Sigmoid colon (tissue), 7 donors: ENCODE measurements around the gene PCDHGA11. TPM values are rescaled to one million over a fixed set of nuclear protein-coding genes. Genes with fewer than 3 reads are reported as not detected.
A peak's percentile ranks its signal among the peaks of the same experiment; 100 is the strongest.
"Not testable (repeated sequence)": the region's sequence is repeated elsewhere in the genome, so short reads cannot be mapped to it uniquely, and the experiment has no call there.

Source experiments
- DNase-seq: peaks from one replicate; pipeline ENCODE4 v3.0.0-alpha.2; 2019
- H3K27ac ChIP-seq, 4 donors: fragments of 200-600 bp; sonication (generic); one replicate each; pipeline ENCODE4 v1.5.1; 2016 to 2019; ENCODE audit warnings: mild to moderate bottlenecking in 1 of 4
- H3K27me3 ChIP-seq, 3 donors: fragments of 200-600 bp; sonication (generic); one replicate each; pipeline ENCODE4 v1.5.1; 2019; ENCODE audit warnings: mild to moderate bottlenecking in 1 of 3
- H3K36me3 ChIP-seq, 4 donors: fragments of 200-600 bp; sonication (generic); one replicate each; pipeline ENCODE4 v1.5.1; 2016 to 2019
- H3K4me1 ChIP-seq, 4 donors: fragments of 200-600 bp; sonication (generic); one replicate each; pipeline ENCODE4 v1.5.1; 2017 to 2019
- H3K4me3 ChIP-seq, 4 donors: fragments of 200-600 bp; sonication (generic); one replicate each; pipeline ENCODE4 v1.5.1; 2017 to 2019; ENCODE audit warnings: mild to moderate bottlenecking in 2 of 4, moderate library complexity in 1 of 4
- H3K9me3 ChIP-seq, 4 donors: fragments of 200-600 bp in 3 of 4; sonication (generic) in 3 of 4; one replicate each; pipeline versions ENCODE4 v1.5.1 to v1.6.1; 2013 to 2019
- CTCF ChIP-seq, 4 experiments: fragments of 450-650 bp in 3 of 4; fragments of 200-600 bp in 1 of 4; IDR thresholded peaks; one replicate each; pipeline ENCODE4 v1.5.1; 2016 to 2019; ENCODE audit warnings: antibody characterized with exemption in 4 of 4, mild to moderate bottlenecking in 3 of 4, moderate library complexity in 2 of 4
- EP300 ChIP-seq, 4 donors: sonication (generic); formaldehyde crosslinking; IDR thresholded peaks; one replicate each; pipeline ENCODE4 v1.6.1; 2017; ENCODE audit warnings: antibody characterized with exemption in 4 of 4
- POLR2A ChIP-seq, 2 donors: fragments of 450-650 bp; IDR thresholded peaks; one replicate each; pipeline ENCODE4 v1.6.1; 2016; ENCODE audit warnings: antibody characterized with exemption in 2 of 2, mild to moderate bottlenecking in 2 of 2, moderate library complexity in 2 of 2
- POLR2AphosphoS5 ChIP-seq, 4 donors: sonication (generic); formaldehyde crosslinking; IDR thresholded peaks; one replicate each; pipeline ENCODE4 v1.6.1; 2017; ENCODE audit warnings: antibody characterized with exemption in 4 of 4
- WGBS, 2 donors: extraction: QIAGEN DNeasy Blood & Tissue Kit; methylation state at CpG; one replicate each; pipeline ENCODE4 v1.1.7; 2013; 5-methylcytosine and 5-hydroxymethylcytosine counted together
- intact Hi-C: fragments of 100-400 bp; cut with DNase I; formaldehyde crosslinking; loops from one replicate; pipeline ENCODE4 v1.15.1; 2023
- polyA plus RNA-seq, 3 donors: library from polyadenylated mRNA; stranded (reverse); fragments of 200-250 nt; gene quantifications; one replicate each; pipeline ENCODE4 v1.2.3, GENCODE V29; 2013
- total RNA-seq, 4 donors: library from RNA; depleted of rRNA; stranded (reverse); fragments of >200 nt; gene quantifications; one replicate each; pipeline ENCODE4 v1.1.0, GENCODE V29; 2016
- donor health status: healthy with polysubstance abuse.
- donor health status: Bipolar disorder and iron deficiency.
- donor health status: healthy.

Gene PCDHGA11
- total and polyA plus RNA-seq, 7 donors: 0.89 to 10.8 (median 6.7) TPM; not detected in 2

GRCh38 chr5:141430332-141431113 lies 9.7 kb downstream of the PCDHGA11 start, which contains the start of gene PCDHGA12:
Gene PCDHGA12, plus strand, starts transcription at chr5:141430507. Its CDS starts 253 bp downstream, at chr5:141430760.
- no peak for TF ChIP-seq EP300 (IDR thresholded peaks at IDR 0.05)
- TF ChIP-seq CTCF (IDR thresholded peaks at IDR 0.05): peak in 1 of 4 experiments; percentile 18
- TF ChIP-seq POLR2AphosphoS5 (IDR thresholded peaks at IDR 0.05): no peak
- no peak for TF ChIP-seq POLR2A (IDR thresholded peaks at IDR 0.05)
- Histone ChIP-seq H3K27ac (no peak within 1 kb of the TSS), H3K27me3 (no peaks in the 10 kb centered on the region), H3K9me3 (peaks cover 51 to 89% (median 68%) of the 10 kb centered on the region in 4 donors), H3K36me3 (peaks cover 0 to 8% (median 0%) of the 10 kb centered on the region in 4 donors), H3K4me3 (peak within 1 kb of the TSS in 3 of 4 donors; percentile 13 to 29 (median 22)), H3K4me1 (no peaks in the 10 kb centered on the region)
- 16 to 50% methylated on average over 33 of the region's 33 CpGs for WGBS, 2 donors
- DNase-seq: no peak
- intact Hi-C loops: no loop called here

- Histone ChIP-seq H3K4me1 (no peaks in the 10 kb centered on the region), H3K27me3 (no peaks in the 10 kb centered on the region), H3K4me3 (peak overlapping the region in 3 of 4 donors; percentile 13 to 29 (median 22)), H3K9me3 (peaks cover 47 to 84% (median 68%) of the 10 kb centered on the region in 4 donors), H3K36me3 (peaks cover 0 to 11% (median 0%) of the 10 kb centered on the region in 4 donors), H3K27ac (no peak overlapping the region)
- whole genome bisulfite sequencing, 2 donors: 19 to 65% methylated on average over 37 of the region's 37 CpGs
- intact Hi-C loops: no loop called here
- no peak for DNase-seq
- no peak for TF ChIP-seq EP300 (IDR thresholded peaks at IDR 0.05)
- no peak for TF ChIP-seq POLR2A (IDR thresholded peaks at IDR 0.05)
- TF ChIP-seq CTCF (IDR thresholded peaks at IDR 0.05): no peak
- no peak for TF ChIP-seq POLR2AphosphoS5 (IDR thresholded peaks at IDR 0.05)
Observed at GRCh38 chr5:141431286-141431685, 10.4 kb downstream of the PCDHGA11 start.

GRCh38 chr5:141432308-141432707 lies 11.5 kb downstream of the PCDHGA11 start:
- DNase-seq, intact Hi-C loops, H3K36me3 ChIP-seq, H3K4me1 ChIP-seq, H3K27me3 ChIP-seq, H3K27ac ChIP-seq, H3K4me3 ChIP-seq: not testable (repeated sequence)
- WGBS, 2 donors: 40 to 67% methylated on average over 38 of the region's 38 CpGs
- H3K9me3 ChIP-seq: peaks cover 41 to 78% (median 61%) of the 10 kb centered on the region in 4 donors

GRCh38 chr5:141432726-141433125 lies 11.9 kb downstream of the PCDHGA11 start:
- H3K27me3 ChIP-seq: not testable (repeated sequence)

GRCh38 chr5:141434006-141434405 lies 13.2 kb downstream of the PCDHGA11 start:
- 77 to 81% methylated on average over 2 of the region's 2 CpGs for WGBS, 2 donors
- no peak overlapping the region for H3K4me3 ChIP-seq

More at GRCh38 chr5:141432726-141433125, 11.9 kb downstream of the PCDHGA11 start:
- H3K4me3 ChIP-seq, H3K4me1 ChIP-seq, H3K27ac ChIP-seq, intact Hi-C loops, DNase-seq, H3K36me3 ChIP-seq: not testable (repeated sequence)
- 33 to 58% methylated on average over 29 of the region's 29 CpGs for WGBS, 2 donors
- H3K9me3 ChIP-seq: peaks cover 37 to 77% (median 58%) of the 10 kb centered on the region in 4 donors

More at GRCh38 chr5:141434006-141434405, 13.2 kb downstream of the PCDHGA11 start:
- Histone ChIP-seq H3K27me3 (no peaks in the 10 kb centered on the region), H3K9me3 (peaks cover 29 to 69% (median 49%) of the 10 kb centered on the region in 4 donors), H3K27ac (no peak overlapping the region), H3K4me1 (no peaks in the 10 kb centered on the region), H3K36me3 (peaks cover 0 to 7% (median 0%) of the 10 kb centered on the region in 4 donors)
- intact Hi-C loops: no loop called here
- DNase-seq: no peak
- no peak for TF ChIP-seq CTCF (IDR thresholded peaks at IDR 0.05)
- no peak for TF ChIP-seq EP300 (IDR thresholded peaks at IDR 0.05)
- TF ChIP-seq POLR2A (IDR thresholded peaks at IDR 0.05): no peak
- no peak for TF ChIP-seq POLR2AphosphoS5 (IDR thresholded peaks at IDR 0.05)
